COLO668 (cell line): ENCODE measurements around the gene TOMM20L.
"Not testable (repeated sequence)": the region's sequence is repeated elsewhere in the genome, so short reads cannot be mapped to it uniquely, and the experiment has no call there.

Experiments
- DNase-seq: peaks from one replicate; lab custom pipeline; 2025; ENCODE audit not compliant: unreplicated experiment; lab: John Stamatoyannopoulos, UW

TOMM20L gene

GRCh38 chr14:58395812-58396788 lies at the start of gene TOMM20L:
Gene TOMM20L, plus strand, starts transcription at chr14:58395930. Its CDS starts 28 bp downstream, at chr14:58395958.
- peak; percentile 88 for DNase-seq

DNA sequence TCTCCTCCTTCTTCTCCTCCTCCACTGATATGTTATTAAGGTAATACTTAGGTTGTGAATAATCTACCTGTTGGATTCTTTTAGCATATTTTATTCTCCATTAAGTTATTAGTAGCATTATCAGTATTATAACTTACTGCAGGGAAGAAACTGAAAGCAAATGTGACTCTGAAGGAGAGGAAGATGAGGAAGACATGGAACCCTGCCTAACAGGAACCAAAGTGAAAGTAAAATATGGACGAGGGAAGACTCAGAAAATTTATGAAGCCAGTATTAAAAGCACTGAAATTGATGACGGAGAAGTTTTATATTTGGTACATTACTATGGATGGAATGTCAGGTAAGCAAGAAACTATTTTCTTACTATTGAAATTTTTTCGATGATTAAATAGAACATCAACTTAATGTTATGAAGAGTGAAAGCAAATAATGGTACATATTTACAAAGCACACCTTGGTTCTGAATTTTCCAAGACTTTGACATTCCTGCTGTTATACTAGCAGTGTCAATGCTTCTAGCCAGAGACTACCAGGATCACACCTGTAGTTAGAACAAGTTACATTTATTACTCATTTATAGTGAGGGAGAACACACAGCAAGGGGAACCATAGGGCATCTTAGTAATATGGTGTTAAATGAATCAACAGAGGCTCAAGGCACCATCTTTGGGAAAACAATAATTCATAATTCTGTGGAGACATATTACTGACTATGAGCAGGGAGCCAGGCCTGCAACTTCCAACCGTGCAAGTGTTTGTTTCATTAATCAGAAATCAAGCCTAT lies 42.0 kb upstream of the TOMM20L start:
- DNase-seq, result no peak

DNA sequence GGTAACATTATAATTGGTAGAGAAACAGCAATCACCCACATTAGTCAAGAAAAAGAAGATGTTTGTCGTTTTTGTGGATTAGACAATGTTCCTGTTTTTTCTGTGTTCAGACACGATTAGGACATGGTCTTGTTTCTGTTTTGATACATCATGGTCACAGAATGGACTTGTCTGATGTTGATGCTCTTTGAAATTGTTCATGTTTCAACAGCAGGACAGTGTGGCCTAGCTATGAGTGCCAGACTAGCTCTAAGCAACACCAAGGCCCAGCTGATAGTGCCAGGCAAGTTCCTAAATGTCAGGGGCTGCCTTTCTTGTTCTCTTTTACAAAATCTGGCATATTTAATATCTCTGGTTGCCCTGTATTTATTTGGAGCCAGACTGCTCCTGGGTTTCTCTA lies 40.9 kb upstream of the TOMM20L start:
- no peak for DNase-seq

DNA sequence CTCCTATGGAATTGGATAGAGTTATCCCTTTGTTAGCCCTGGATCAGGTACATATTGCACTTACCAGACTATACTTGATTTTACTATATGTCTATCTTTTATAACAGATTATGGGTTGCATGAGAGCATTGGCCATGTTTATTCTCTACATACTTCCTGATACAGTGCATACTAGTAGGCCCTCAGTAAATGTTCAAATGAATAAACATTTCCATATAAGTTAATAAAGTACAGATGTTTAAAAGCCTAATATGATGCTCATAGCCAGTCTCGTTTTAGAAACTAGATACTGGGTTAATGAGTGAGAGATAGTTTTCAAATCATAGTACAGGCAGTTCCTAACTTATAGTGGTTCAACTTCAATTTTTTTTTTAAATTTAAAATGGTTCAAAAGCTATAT lies 39.5 kb upstream of the TOMM20L start:
- DNase-seq, result no peak

DNA sequence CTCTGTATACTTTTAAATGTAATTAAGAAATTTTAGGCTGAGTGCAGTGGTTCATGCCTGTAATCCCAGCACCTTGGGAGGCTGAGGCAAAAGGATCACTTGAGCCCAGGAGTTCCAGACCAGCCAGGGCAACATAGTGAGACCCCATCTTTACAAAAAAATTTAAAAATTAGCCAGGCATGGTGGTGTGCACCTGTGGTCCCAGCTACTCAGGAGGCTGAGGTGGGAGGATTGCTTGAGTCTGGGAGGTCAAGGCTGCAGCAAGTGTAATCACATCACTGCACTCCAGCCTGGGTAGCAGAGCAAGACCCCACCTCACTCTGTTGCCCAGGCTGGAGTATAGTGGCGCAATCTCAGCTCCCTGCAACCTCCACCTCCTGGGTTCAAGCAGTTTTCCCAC lies 33.5 kb upstream of the TOMM20L start:
- DNase-seq, result not testable (repeated sequence)

GRCh38 chr14:58362798-58363412 lies 32.8 kb upstream of the TOMM20L start:
- no peak for DNase-seq

GRCh38 chr14:58364316-58364715 lies 31.4 kb upstream of the TOMM20L start:
- DNase-seq, result no peak

DNA sequence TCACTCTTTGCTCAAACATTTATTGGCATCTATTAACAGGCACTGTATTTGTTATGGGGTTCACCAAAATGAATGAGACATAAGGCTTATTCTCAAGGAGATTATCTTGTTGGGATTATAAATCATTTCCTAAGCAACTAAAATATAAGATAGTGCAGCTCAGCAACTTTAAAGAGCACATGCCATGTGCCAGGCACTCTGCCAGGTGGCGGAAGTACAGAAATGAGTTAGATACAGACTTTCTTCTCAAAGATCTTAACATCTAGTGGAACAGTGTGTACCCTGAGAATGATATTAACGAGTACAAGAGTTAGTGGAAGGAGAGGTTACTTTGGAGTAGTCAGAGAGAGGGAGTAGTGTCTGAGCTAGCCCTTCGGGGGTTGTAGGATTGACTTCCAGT lies 28.4 kb upstream of the TOMM20L start:
- no peak for DNase-seq

DNA sequence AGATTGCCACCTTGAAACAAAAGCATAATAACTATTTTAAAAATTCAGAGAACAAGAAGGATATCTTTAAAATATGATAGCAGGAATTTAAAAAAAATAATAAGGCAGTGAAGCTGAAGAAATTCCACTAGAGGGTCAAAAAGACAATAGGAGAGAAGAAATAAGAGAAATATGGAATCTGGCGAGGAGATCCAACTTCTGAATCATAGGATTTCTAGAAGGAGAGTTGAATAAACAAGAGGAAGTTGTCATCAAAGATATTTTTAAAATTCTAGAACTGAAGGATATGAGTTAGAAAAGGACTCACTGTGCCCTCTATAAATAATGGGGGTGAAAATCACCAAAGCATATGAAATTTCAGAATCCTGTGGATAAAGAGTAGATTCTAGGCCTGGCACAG lies 26.8 kb upstream of the TOMM20L start:
- DNase-seq, result no peak

- DNase-seq, result no peak
Observed at GRCh38 chr14:58376791-58377190, 18.9 kb upstream of the TOMM20L start.

- DNase-seq, result no peak
Observed at GRCh38 chr14:58390830-58391229, 4.9 kb upstream of the TOMM20L start.

DNA sequence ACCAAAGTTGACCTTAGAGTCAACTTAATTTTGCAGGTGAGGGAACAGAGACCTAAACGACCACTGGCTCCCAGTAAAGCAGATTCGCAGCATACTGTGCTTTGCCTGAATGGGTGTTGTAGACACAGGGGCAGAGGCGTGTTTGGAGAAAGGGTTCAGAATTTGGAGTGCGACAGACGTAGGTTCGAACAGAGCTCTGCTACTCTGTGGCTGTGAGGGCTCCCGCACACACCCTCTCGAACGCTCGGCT lies 243 bp upstream of the TOMM20L start:
- DNase-seq, result no peak

GRCh38 chr14:58397156-58397555 lies 1.4 kb downstream of the TOMM20L start:
- no peak for DNase-seq

DNA sequence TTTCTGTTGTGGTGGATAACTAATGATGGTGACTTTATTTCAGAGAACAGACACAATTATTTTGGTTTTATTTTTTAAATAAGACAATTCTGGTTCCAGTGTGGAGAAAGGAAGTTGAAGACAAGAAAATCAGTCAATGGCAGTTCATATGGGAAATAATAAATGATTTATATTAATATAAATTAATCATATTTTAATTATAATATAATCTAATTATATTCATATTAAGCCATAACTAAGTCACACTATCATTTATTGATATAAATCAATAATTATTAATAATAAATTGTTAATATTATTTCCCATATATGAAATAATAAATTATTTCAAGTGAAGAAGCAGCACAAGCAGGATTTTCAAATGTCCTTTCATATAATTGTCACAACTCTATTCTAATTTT lies 2.8 kb downstream of the TOMM20L start:
- DNase-seq, result no peak

GRCh38 chr14:58398895-58399294 lies 3.2 kb downstream of the TOMM20L start:
- DNase-seq, result no peak

DNA sequence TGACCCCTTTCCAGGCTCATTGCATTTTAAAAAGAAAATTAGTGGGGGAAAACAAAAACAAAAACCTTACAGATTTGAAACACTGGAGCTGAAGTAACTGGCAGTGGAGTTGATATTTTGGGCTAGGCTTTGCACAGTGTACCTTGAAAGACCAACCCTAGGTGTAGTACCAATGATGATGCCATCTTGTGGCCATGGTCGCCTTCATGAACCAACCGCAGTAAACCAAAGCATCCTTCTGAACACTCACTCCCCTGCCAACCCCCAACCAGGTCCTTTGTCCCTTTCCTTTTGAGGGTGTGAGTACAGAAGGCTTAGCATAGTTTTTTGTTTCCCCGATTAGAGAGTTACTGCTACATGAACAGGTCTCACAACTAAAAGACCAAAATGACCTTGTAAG lies 5.9 kb downstream of the TOMM20L start:
- DNase-seq, result no peak

GRCh38 chr14:58408681-58409215 lies 13.0 kb downstream of the TOMM20L start:
- DNase-seq, result no peak

GRCh38 chr14:58414845-58415244 lies 19.1 kb downstream of the TOMM20L start:
- DNase-seq, result no peak

DNA sequence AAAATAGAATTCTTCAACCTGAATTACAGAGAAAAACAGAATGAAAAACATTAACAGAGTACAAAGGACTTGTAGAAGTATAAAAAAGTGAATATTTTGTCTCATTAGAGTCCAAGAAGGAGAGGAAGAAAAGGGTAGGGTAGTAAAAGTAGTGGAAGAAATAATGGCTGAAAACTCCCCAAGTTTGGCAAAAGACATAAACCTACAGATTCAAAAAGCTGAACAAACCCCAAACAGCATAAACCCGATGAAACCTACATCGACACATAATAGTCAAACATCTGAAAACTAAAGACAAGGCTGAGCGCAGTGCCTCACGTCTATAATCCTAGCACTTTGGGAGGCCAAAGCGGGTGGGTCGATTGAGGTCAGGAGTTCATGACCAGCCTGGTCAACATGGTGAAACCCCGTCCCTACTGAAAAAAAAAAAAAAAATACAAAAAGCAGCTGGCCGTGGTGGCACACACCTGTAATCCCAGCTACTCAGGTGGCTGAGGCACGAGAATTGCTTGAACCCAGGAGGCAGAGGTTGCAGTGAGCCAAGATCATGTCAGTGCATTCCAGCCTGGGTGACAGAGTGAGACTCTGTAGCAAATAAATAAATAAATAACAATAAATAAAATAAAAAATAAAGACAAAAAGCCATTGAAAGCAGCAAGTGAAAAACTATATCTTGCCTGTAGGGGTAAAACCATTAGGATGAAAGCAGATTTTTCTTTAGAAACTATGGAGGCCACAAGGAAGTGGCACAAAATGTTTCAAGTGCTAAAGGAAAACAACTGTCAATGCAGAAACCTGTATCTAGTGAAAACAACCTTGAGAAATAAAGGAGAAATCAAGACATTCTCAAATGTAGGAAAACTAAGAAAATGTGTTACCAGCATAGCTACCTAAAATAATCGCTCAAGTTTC lies 20.2 kb downstream of the TOMM20L start:
- no peak for DNase-seq

DNA sequence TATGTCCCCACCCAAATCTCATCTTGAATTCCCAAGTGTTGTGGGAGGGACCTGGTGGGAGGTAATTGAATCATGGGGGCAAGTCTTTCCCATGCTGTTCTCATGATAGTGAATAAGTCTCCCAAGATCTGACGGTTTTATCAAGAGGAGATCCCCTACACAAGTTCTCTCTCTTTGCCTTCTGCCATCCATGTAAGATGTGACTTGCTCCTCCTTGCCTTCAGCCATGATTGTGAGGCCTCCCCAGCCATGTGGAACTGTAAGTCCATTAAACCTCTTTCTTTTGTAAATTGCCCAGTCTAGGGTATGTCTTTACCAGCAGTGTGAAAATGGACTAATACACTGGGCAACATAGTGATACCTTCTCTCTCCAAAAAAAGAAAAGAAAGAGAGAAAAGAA lies 21.2 kb downstream of the TOMM20L start:
- not testable (repeated sequence) for DNase-seq
